Peyer's patch (tissue), 4 donors: ENCODE measurements around the gene PIGU. TPM values are rescaled to one million over a fixed set of nuclear protein-coding genes. Genes with fewer than 3 reads are reported as not detected.
A peak's percentile ranks its signal among the peaks of the same experiment; 100 is the strongest.

Source experiments
- DNase-seq, 3 donors: peaks; one replicate each; pipeline ENCODE4 v3.0.0-alpha.2; 2017 to 2019
- H3K27ac ChIP-seq, 4 donors: fragments of 200-600 bp; sonication (generic); one replicate each; pipeline ENCODE4 v1.5.1; 2016 to 2019
- H3K27me3 ChIP-seq, 2 donors: fragments of 200-600 bp; sonication (generic); one replicate each; pipeline ENCODE4 v1.5.1; 2019
- H3K36me3 ChIP-seq, 3 donors: fragments of 200-600 bp; sonication (generic); one replicate each; pipeline ENCODE4 v1.5.1; 2016 to 2019
- H3K4me1 ChIP-seq, 4 donors: fragments of 200-600 bp; sonication (generic); one replicate each; pipeline ENCODE4 v1.5.1; 2016 to 2019
- H3K4me3 ChIP-seq, 4 donors: fragments of 200-600 bp; sonication (generic); 1 replicate in 3 of 4; 2 replicates in 1 of 4; pipeline ENCODE4 v1.5.1; 2016 to 2019; ENCODE audit warnings: mild to moderate bottlenecking in 1 of 4
- H3K9me3 ChIP-seq, 4 donors: fragments of 200-600 bp; sonication (generic); one replicate each; pipeline ENCODE4 v1.5.1; 2016 to 2019; ENCODE audit warnings: mild to moderate bottlenecking in 1 of 4
- CTCF ChIP-seq, 6 experiments: fragments of 450-650 bp in 4 of 6; fragments of 200-600 bp in 2 of 6; sonication (generic) in 1 of 6; IDR thresholded peaks; one replicate each; pipeline ENCODE4 v1.5.1; 2017 to 2019; ENCODE audit warnings: antibody characterized with exemption in 6 of 6, mild to moderate bottlenecking in 3 of 6, moderate library complexity in 1 of 6
- POLR2A ChIP-seq, 2 donors: fragments of 450-650 bp; IDR thresholded peaks; one replicate each; pipeline ENCODE4 v1.5.1; 2017; ENCODE audit warnings: antibody characterized with exemption in 2 of 2, mild to moderate bottlenecking in 2 of 2, moderate library complexity in 2 of 2
- total RNA-seq, 4 donors: library from RNA; depleted of rRNA; stranded (reverse); fragments of >200 nt; gene quantifications; one replicate each; pipeline ENCODE4 v1.1.0, GENCODE V29; 2016

PIGU gene
- total RNA-seq, 4 donors from 2014 or later, result 6.6 to 29.5 (median 18.4) TPM

- TF ChIP-seq CTCF (IDR thresholded peaks at IDR 0.05) (no peak), POLR2A (IDR thresholded peaks at IDR 0.05) (no peak)
- Histone ChIP-seq H3K27ac (peak overlapping the region in 2 of 4 donors; percentile 3 to 57), H3K4me3 (no peak overlapping the region), H3K9me3 (no peaks in the 10 kb centered on the region), H3K27me3 (no peaks in the 10 kb centered on the region), H3K36me3 (no peaks in the 10 kb centered on the region), H3K4me1 (peaks cover 0 to 31% (median 0%) of the 10 kb centered on the region in 4 donors)
- no peak for DNase-seq
Observed at GRCh38 chr20:34638039-34638292, 38.9 kb downstream of the PIGU start.

GRCh38 chr20:34637245-34638038 is 39.5 kb downstream of the PIGU start:
- H3K4me1 ChIP-seq, result peaks cover 0 to 31% (median 0%) of the 10 kb centered on the region in 4 donors
- no peaks in the 10 kb centered on the region for H3K36me3 ChIP-seq
- no peak for TF ChIP-seq CTCF (IDR thresholded peaks at IDR 0.05)
- no peak for TF ChIP-seq POLR2A (IDR thresholded peaks at IDR 0.05)
- peak overlapping the region in 3 of 4 donors; percentile 3 to 57 (median 11) for H3K27ac ChIP-seq
- no peaks in the 10 kb centered on the region for H3K9me3 ChIP-seq
- no peak overlapping the region for H3K4me3 ChIP-seq
- DNase-seq, result no peak
- no peaks in the 10 kb centered on the region for H3K27me3 ChIP-seq

- no peaks in the 10 kb centered on the region for H3K9me3 ChIP-seq
- peak overlapping the region in 2 of 4 donors; percentile 11 to 57 for H3K27ac ChIP-seq
- H3K36me3 ChIP-seq, result no peaks in the 10 kb centered on the region
- no peak for DNase-seq
- H3K27me3 ChIP-seq, result no peaks in the 10 kb centered on the region
- H3K4me3 ChIP-seq, result no peak overlapping the region
- peaks cover 0 to 31% (median 0%) of the 10 kb centered on the region in 4 donors for H3K4me1 ChIP-seq
- TF ChIP-seq CTCF (IDR thresholded peaks at IDR 0.05), result no peak
- no peak for TF ChIP-seq POLR2A (IDR thresholded peaks at IDR 0.05)
Observed at GRCh38 chr20:34636648-34637047, 40.2 kb downstream of the PIGU start.

- TF ChIP-seq CTCF (IDR thresholded peaks at IDR 0.05) (no peak), POLR2A (IDR thresholded peaks at IDR 0.05) (no peak)
- peak overlapping the region in 2 of 4 donors; percentile 3 to 22 for H3K27ac ChIP-seq
- no peaks in the 10 kb centered on the region for H3K9me3 ChIP-seq
- no peak for DNase-seq
- no peaks in the 10 kb centered on the region for H3K27me3 ChIP-seq
- H3K4me1 ChIP-seq, result peaks cover 0 to 22% (median 0%) of the 10 kb centered on the region in 4 donors
- no peak overlapping the region for H3K4me3 ChIP-seq
- no peaks in the 10 kb centered on the region for H3K36me3 ChIP-seq
Observed at GRCh38 chr20:34634392-34634791, 42.5 kb downstream of the PIGU start.

GRCh38 chr20:34632870-34633452 is 43.9 kb downstream of the PIGU start:
- peak in 1 of 3 donors; percentile 58 for DNase-seq
- TF ChIP-seq CTCF (IDR thresholded peaks at IDR 0.05), result no peak
- peaks cover 0 to 20% (median 0%) of the 10 kb centered on the region in 4 donors for H3K4me1 ChIP-seq
- H3K9me3 ChIP-seq, result no peaks in the 10 kb centered on the region
- no peaks in the 10 kb centered on the region for H3K27me3 ChIP-seq
- no peak overlapping the region for H3K4me3 ChIP-seq
- no peaks in the 10 kb centered on the region for H3K36me3 ChIP-seq
- peak overlapping the region in 2 of 4 donors; percentile 17 to 77 for H3K27ac ChIP-seq
